HUES6 (cell line): ENCODE data around the gene CHL1.

ENCODE experiments used
- H3K27ac ChIP-seq: 2 replicates; pipeline ENCODE4 v1.7.0; 2013; ENCODE audit warnings: low read depth, mild to moderate bottlenecking, low read length, inconsistent platforms
- H3K27me3 ChIP-seq: 2 replicates; pipeline ENCODE4 v1.6.1; 2013; ENCODE audit warnings: low read length; ENCODE audit not compliant: control insufficient read depth, insufficient read depth
- H3K36me3 ChIP-seq: 2 replicates; pipeline ENCODE4 v1.6.1; 2013; ENCODE audit warnings: low read length; ENCODE audit not compliant: control insufficient read depth, insufficient read depth
- H3K4me1 ChIP-seq: 2 replicates; pipeline ENCODE4 v1.6.1; 2013; ENCODE audit warnings: low read length; ENCODE audit not compliant: control insufficient read depth, insufficient read depth
- H3K4me3 ChIP-seq: 2 replicates; pipeline ENCODE4 v1.5.1; 2013; ENCODE audit warnings: low read depth, low read length
- H3K9ac ChIP-seq: one replicate; pipeline ENCODE4 v1.6.1; 2013; ENCODE audit warnings: mild to moderate bottlenecking, low read length
- H3K9me3 ChIP-seq: 2 replicates; pipeline ENCODE4 v1.6.1; 2013; ENCODE audit warnings: low read depth, low read length; ENCODE audit not compliant: control insufficient read depth, insufficient read depth

CHL1 gene

GRCh38 chr3:341998-342397 lies 145.4 kb downstream of the CHL1 start:
- Histone ChIP-seq H3K27me3 (no peaks in the 10 kb centered on the region), H3K4me1 (peaks cover 3% of the 10 kb centered on the region; the same call in 1 of the 2 replicates), H3K9ac (no peak overlapping the region), H3K27ac (no peak overlapping the region), H3K4me3 (no peak overlapping the region), H3K9me3 (no peaks in the 10 kb centered on the region), H3K36me3 (no peaks in the 10 kb centered on the region)

DNA sequence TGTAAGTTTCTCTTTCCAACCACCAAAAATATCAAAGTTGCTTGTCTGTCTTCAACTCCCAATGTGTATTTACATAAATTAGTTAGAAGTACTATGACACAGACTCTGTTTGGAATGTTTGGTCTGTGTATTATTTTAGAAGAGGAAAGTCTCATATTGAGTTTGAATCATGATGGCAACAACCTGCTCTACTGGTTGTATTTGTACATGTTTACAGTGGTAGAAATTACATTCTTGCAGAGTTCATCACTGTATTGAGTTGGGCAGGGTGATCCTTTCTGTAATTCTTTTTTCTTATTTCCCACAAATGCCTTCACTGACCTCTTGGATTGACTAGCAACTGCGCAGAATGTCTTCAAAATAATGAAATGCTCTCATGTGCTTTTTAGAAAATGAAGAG lies 149.6 kb downstream of the CHL1 start:
- no peak overlapping the region for H3K27ac ChIP-seq
- H3K36me3 ChIP-seq = no peaks in the 10 kb centered on the region
- peaks cover 28% of the 10 kb centered on the region for H3K27me3 ChIP-seq
- H3K4me1 ChIP-seq = peaks cover 3% of the 10 kb centered on the region; the same call in 1 of the 2 replicates
- no peaks in the 10 kb centered on the region for H3K9me3 ChIP-seq
- no peak overlapping the region for H3K9ac ChIP-seq
- no peak overlapping the region for H3K4me3 ChIP-seq

- no peak overlapping the region for H3K27ac ChIP-seq
- H3K9me3 ChIP-seq = no peaks in the 10 kb centered on the region
- no peak overlapping the region for H3K4me3 ChIP-seq
- H3K36me3 ChIP-seq = no peaks in the 10 kb centered on the region
- H3K4me1 ChIP-seq = peaks cover 3% of the 10 kb centered on the region; the same call in 1 of the 2 replicates
- peaks cover 28% of the 10 kb centered on the region for H3K27me3 ChIP-seq
- no peak overlapping the region for H3K9ac ChIP-seq
Observed at GRCh38 chr3:347581-347980, 151.0 kb downstream of the CHL1 start.

DNA sequence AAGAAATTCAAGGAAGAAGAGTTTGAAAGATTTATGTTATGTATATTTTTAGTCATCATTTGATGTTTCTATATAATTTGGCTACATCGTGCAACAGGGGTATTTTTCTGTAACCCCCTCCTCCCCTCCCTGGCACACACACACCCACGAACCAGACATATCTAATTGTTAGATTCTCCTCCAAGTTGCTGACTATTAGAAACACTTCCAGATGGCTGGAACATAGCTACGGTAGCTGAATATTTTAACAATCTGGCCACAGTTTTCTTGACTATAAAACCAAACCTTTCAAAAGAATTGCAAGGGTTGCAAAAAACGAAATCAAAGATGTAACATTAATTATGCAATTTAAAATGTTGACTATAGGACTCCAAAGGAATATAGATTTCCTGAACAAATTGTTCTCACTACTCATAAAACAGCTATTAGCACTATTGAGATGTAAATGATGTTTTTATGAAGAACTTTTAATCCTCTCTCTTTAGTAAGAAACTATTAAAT lies 154.4 kb downstream of the CHL1 start:
- Histone ChIP-seq H3K4me1 (no peaks in the 10 kb centered on the region), H3K27me3 (peaks cover 28% of the 10 kb centered on the region), H3K36me3 (no peaks in the 10 kb centered on the region), H3K9me3 (no peaks in the 10 kb centered on the region), H3K9ac (no peak overlapping the region), H3K27ac (no peak overlapping the region), H3K4me3 (no peak overlapping the region)

DNA sequence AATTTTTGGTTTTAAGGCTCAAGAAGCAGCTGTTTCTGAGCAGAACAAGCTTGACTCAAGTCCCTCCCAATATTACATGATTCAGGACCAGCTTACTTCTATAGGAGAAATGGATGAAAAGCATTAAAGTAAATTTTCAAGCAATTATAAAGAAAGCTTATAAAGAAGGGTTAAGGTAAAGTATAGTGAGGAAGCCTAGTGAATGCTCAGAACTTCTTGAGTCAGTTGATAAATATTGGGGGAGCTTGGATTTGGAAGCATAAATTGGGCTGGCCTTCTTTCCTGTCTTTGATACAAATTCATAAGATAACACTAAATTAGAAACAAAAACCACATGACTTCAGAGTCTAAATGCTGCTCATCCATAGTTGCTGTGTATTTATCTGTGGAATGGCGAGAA lies 156.0 kb downstream of the CHL1 start:
- Histone ChIP-seq H3K27me3 (peaks cover 26% of the 10 kb centered on the region), H3K9me3 (no peaks in the 10 kb centered on the region), H3K9ac (no peak overlapping the region), H3K4me3 (no peak overlapping the region), H3K4me1 (no peaks in the 10 kb centered on the region), H3K36me3 (no peaks in the 10 kb centered on the region), H3K27ac (no peak overlapping the region)

DNA sequence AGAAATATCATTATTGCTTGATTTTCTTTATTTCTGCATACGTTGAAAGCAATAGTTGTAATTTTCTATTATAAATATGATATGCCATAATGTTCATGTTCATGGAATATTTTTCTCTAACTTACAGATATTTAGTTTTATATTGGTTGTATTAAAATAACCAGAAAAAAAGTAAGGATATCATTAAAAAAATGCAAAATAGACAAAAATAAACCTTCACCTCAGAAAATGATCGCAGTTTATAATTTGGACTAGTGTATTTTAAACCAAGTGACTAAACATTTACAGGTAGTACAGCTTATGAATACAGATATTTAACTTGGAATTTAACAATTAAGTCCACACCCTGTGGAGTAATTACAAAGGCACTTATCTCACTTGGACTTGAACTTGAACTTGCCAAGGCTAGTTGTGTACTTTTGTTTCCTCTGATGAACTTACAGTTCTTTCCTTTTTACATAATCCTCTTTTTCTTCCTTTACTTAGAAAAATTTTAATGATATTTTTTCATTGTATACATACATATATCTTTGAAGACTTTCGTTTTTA lies 156.7 kb downstream of the CHL1 start:
- Histone ChIP-seq H3K36me3 (no peaks in the 10 kb centered on the region), H3K9ac (no peak overlapping the region), H3K4me1 (no peaks in the 10 kb centered on the region), H3K27ac (no peak overlapping the region), H3K4me3 (no peak overlapping the region), H3K27me3 (peaks cover 19% of the 10 kb centered on the region), H3K9me3 (no peaks in the 10 kb centered on the region)

DNA sequence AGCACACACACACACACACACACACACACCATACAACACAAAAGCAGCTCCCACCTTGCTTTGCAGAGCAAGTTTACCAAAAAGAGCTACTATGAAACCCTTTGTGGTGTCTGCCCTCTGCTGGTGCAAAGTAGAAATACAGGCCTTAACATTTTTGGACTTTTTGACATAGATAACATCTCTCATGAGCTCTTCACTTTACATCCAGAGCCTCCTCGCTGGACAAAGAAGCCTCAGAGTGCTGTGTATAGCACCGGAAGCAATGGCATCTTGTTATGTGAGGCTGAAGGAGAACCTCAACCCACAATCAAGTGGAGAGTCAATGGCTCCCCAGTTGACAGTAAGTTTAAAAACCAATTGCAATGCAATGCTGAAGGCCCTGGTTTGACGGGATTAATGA lies 157.9 kb downstream of the CHL1 start:
- Histone ChIP-seq H3K9me3 (no peaks in the 10 kb centered on the region), H3K4me1 (no peaks in the 10 kb centered on the region), H3K36me3 (no peaks in the 10 kb centered on the region), H3K27ac (no peak overlapping the region), H3K4me3 (no peak overlapping the region), H3K9ac (no peak overlapping the region), H3K27me3 (peaks cover 8% of the 10 kb centered on the region; the same call in 1 of the 2 replicates)

GRCh38 chr3:355622-356021 lies 159.1 kb downstream of the CHL1 start:
- Histone ChIP-seq H3K27me3 (no peaks in the 10 kb centered on the region), H3K9me3 (no peaks in the 10 kb centered on the region), H3K9ac (no peak overlapping the region), H3K36me3 (no peaks in the 10 kb centered on the region), H3K4me1 (no peaks in the 10 kb centered on the region), H3K27ac (no peak overlapping the region), H3K4me3 (no peak overlapping the region)

- no peaks in the 10 kb centered on the region for H3K4me1 ChIP-seq
Observed at GRCh38 chr3:356952-357351, 160.4 kb downstream of the CHL1 start.

GRCh38 chr3:359672-360071 lies 163.1 kb downstream of the CHL1 start:
- no peak overlapping the region for H3K9ac ChIP-seq
- no peaks in the 10 kb centered on the region for H3K9me3 ChIP-seq
- H3K36me3 ChIP-seq = no peaks in the 10 kb centered on the region
- no peaks in the 10 kb centered on the region for H3K4me1 ChIP-seq
- no peak overlapping the region for H3K27ac ChIP-seq
- no peaks in the 10 kb centered on the region; the same call in none of the 2 replicates for H3K27me3 ChIP-seq
- no peak overlapping the region for H3K4me3 ChIP-seq

More at GRCh38 chr3:356952-357351, 160.4 kb downstream of the CHL1 start:
- Histone ChIP-seq H3K27me3 (no peaks in the 10 kb centered on the region), H3K9me3 (no peaks in the 10 kb centered on the region), H3K4me3 (no peak overlapping the region), H3K9ac (no peak overlapping the region), H3K36me3 (no peaks in the 10 kb centered on the region), H3K27ac (no peak overlapping the region)

DNA sequence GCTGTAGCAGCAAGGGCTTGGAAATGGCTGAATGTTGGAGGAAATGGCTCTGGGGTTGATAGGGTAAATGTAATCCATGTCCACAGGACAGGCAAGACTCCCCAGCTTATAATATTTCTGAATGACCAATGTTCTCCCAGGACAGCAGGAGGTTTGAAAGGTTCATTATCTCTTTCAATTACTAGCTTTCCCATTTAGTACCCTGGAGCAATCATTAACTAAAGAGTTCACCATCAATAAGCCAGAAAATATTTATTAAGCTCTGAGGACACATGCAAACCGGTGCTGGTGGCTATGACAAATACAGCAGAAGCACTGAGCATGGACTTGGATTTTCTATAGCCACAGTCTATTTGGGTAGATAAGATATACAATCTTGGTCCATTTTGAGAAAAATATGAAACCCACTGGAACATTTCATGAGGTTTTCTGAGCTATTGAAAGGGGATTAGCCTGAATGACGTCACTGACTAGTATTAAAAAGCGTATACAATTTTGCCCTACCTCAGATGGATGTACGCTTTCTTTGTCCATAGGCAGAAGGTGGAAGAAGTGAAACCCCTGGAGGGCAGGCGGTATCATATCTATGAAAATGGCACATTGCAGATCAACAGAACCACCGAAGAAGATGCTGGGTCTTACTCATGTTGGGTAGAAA lies 166.2 kb downstream of the CHL1 start:
- Histone ChIP-seq H3K9ac (no peak overlapping the region), H3K4me3 (no peak overlapping the region), H3K27me3 (no peaks in the 10 kb centered on the region; the same call in none of the 2 replicates), H3K4me1 (no peaks in the 10 kb centered on the region), H3K36me3 (no peaks in the 10 kb centered on the region), H3K27ac (no peak overlapping the region), H3K9me3 (no peaks in the 10 kb centered on the region)
